Measurements from ENCODE around the gene C15orf39. TPM values are rescaled to one million over a fixed set of nuclear protein-coding genes. Genes with fewer than 3 reads are reported as not detected.
"Not testable (repeated sequence)": the region's sequence is repeated elsewhere in the genome, so short reads cannot be mapped to it uniquely, and the experiment has no call there.

Gene C15orf39
- polyA plus RNA-seq, 5 donors, result 7.2 to 17.3 (median 10.7) TPM

GRCh38 chr15:75230016-75230343 is 28.3 kb downstream of the C15orf39 start:
- DNase-seq, result no peak

GRCh38 chr15:75230551-75231371 is 29.1 kb downstream of the C15orf39 start:
- no peak for DNase-seq

- DNase-seq, result no peak
Observed at GRCh38 chr15:75231836-75232235, 30.2 kb downstream of the C15orf39 start.

- no peak for DNase-seq
Observed at GRCh38 chr15:75232252-75232813, 30.7 kb downstream of the C15orf39 start.

GRCh38 chr15:75232826-75233503 is 31.3 kb downstream of the C15orf39 start:
- DNase-seq, result no peak

GRCh38 chr15:75233504-75234190 is 32.0 kb downstream of the C15orf39 start:
- DNase-seq, result no peak

GRCh38 chr15:75234191-75234810 is 32.6 kb downstream of the C15orf39 start:
- no peak for DNase-seq

GRCh38 chr15:75235051-75235673 is 33.5 kb downstream of the C15orf39 start:
- no peak for DNase-seq

GRCh38 chr15:75235760-75236729 is 34.4 kb downstream of the C15orf39 start:
- DNase-seq, result no peak

GRCh38 chr15:75237316-75237982 is 35.8 kb downstream of the C15orf39 start:
- no peak for DNase-seq

- DNase-seq, result no peak
Observed at GRCh38 chr15:75238150-75238549, 36.5 kb downstream of the C15orf39 start.

- not testable (repeated sequence) for DNase-seq
Observed at GRCh38 chr15:75245741-75246140, 44.1 kb downstream of the C15orf39 start.

GRCh38 chr15:75248991-75249390 is 47.3 kb downstream of the C15orf39 start:
- DNase-seq, result not testable (repeated sequence)

- no peak for DNase-seq
Observed at GRCh38 chr15:75249726-75250125, 48.0 kb downstream of the C15orf39 start.

GRCh38 chr15:75251343-75251742 is 49.7 kb downstream of the C15orf39 start:
- not testable (repeated sequence) for DNase-seq

GRCh38 chr15:75252285-75252684 is 50.6 kb downstream of the C15orf39 start:
- not testable (repeated sequence) for DNase-seq

- not testable (repeated sequence) for DNase-seq
Observed at GRCh38 chr15:75258034-75258433, 56.4 kb downstream of the C15orf39 start, which contains the start of gene GOLGA6C. TSS of gene GOLGA6C (plus strand) at chr15:75258334. CDS start at chr15:75258599, 265 bp downstream.

GRCh38 chr15:75258620-75259343 is 57.1 kb downstream of the C15orf39 start:
- not testable (repeated sequence) for DNase-seq

GRCh38 chr15:75259873-75260272 is 58.2 kb downstream of the C15orf39 start:
- not testable (repeated sequence) for DNase-seq
